ENCODE measurements around the gene ITPRIPL2.

The ITPRIPL2 gene

GRCh38 chr16:19093631-19094541, 19.9 kb upstream of the ITPRIPL2 start:
- DNase-seq (ENCODE audit: low spot score): no peak

GRCh38 chr16:19094542-19095365, 19.0 kb upstream of the ITPRIPL2 start:
- DNase-seq (ENCODE audit: low spot score): peak; percentile 34

GRCh38 chr16:19095654-19096053, 18.1 kb upstream of the ITPRIPL2 start:
- DNase-seq (ENCODE audit: low spot score): no peak

- no peak for DNase-seq (ENCODE audit: low spot score)
These were observed 15.6 kb upstream of the ITPRIPL2 start for GRCh38 chr16:19098173-19098572.

GRCh38 chr16:19102187-19102872, 11.4 kb upstream of the ITPRIPL2 start:
- DNase-seq (ENCODE audit: low spot score): no peak

GRCh38 chr16:19104607-19105006, 9.2 kb upstream of the ITPRIPL2 start:
- DNase-seq (ENCODE audit: low spot score): no peak

- DNase-seq (ENCODE audit: low spot score): no peak
These were observed 8.6 kb upstream of the ITPRIPL2 start for GRCh38 chr16:19105131-19105530.

- DNase-seq (ENCODE audit: low spot score): no peak
These were observed 7.7 kb upstream of the ITPRIPL2 start for GRCh38 chr16:19105891-19106624.

- no peak for DNase-seq (ENCODE audit: low spot score)
These were observed 7.1 kb upstream of the ITPRIPL2 start for GRCh38 chr16:19106625-19107020.

GRCh38 chr16:19108409-19109287, 5.1 kb upstream of the ITPRIPL2 start:
- no peak for DNase-seq (ENCODE audit: low spot score)

- no peak for DNase-seq (ENCODE audit: low spot score)
These were observed 4.5 kb upstream of the ITPRIPL2 start for GRCh38 chr16:19109288-19109664.

- DNase-seq (ENCODE audit: low spot score): no peak
These were observed 3.0 kb upstream of the ITPRIPL2 start for GRCh38 chr16:19110537-19111360.

- DNase-seq (ENCODE audit: low spot score): no peak
These were observed 1.7 kb upstream of the ITPRIPL2 start for GRCh38 chr16:19112099-19112407.

- no peak for DNase-seq (ENCODE audit: low spot score)
These were observed 789 bp downstream of the ITPRIPL2 start for GRCh38 chr16:19114359-19115147.

- DNase-seq (ENCODE audit: low spot score): no peak
These were observed 1.6 kb downstream of the ITPRIPL2 start for GRCh38 chr16:19115148-19116021.

- DNase-seq (ENCODE audit: low spot score): no peak
These were observed 3.1 kb downstream of the ITPRIPL2 start for GRCh38 chr16:19116711-19117449.

GRCh38 chr16:19118938-19119431, 5.2 kb downstream of the ITPRIPL2 start:
- DNase-seq (ENCODE audit: low spot score): peak; percentile 68
